Activated CD4-positive, alpha-beta T cell treated with anti-CD3 and anti-CD28 coated beads, Interleukin-2, Interleukin-4, amounts not matched to agents 100 ng/mL and 50 ng/mL, durations not matched to agents 16 hours and 8 hours (primary cell): Measurements from ENCODE around the gene TRIM23.
"Not testable (repeated sequence)": the region's sequence is repeated elsewhere in the genome, so short reads cannot be mapped to it uniquely, and the experiment has no call there.

ENCODE experiments used
- DNase-seq: peaks from one replicate; pipeline ENCODE4 v3.0.0-alpha.2; 2020; ENCODE audit warnings: low spot score

Gene TRIM23

DNA sequence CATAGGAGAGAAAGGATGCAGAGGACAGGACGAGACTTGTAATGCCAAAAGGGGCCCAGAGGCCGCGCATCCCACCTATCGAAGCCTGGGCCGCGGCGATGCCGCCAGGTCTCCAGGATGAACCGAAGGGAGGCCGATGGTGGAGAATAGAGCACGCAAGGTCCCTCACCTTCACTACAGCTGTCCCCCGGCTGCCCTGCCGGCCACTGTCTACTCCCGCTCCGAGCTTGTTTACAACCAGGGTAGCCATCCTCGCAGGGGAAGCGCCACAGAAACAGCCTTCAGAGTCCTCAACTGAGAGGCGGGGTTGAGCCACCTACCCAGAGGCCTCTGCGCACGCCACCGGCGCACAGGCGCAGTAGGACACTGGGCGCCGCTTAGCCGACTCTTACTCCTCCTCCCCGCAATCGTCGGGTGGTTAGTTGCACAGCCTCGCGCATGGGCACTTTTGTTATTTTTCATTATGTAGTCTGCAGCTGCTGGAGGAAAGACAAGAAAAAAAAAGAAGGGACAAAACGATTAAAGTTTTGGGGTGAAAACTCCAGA is at the start of gene TRIM23:
TRIM23 (minus strand) TSS at position 309 of the 546 bp plus-strand sequence; CDS start at position 250, 59 bp downstream.
- peak; percentile 91 for DNase-seq

- DNase-seq: no peak
Observed at GRCh38 chr5:65672796-65673195, 48.7 kb upstream of the TRIM23 start.

GRCh38 chr5:65668696-65669095 is 44.6 kb upstream of the TRIM23 start:
- no peak for DNase-seq

DNA sequence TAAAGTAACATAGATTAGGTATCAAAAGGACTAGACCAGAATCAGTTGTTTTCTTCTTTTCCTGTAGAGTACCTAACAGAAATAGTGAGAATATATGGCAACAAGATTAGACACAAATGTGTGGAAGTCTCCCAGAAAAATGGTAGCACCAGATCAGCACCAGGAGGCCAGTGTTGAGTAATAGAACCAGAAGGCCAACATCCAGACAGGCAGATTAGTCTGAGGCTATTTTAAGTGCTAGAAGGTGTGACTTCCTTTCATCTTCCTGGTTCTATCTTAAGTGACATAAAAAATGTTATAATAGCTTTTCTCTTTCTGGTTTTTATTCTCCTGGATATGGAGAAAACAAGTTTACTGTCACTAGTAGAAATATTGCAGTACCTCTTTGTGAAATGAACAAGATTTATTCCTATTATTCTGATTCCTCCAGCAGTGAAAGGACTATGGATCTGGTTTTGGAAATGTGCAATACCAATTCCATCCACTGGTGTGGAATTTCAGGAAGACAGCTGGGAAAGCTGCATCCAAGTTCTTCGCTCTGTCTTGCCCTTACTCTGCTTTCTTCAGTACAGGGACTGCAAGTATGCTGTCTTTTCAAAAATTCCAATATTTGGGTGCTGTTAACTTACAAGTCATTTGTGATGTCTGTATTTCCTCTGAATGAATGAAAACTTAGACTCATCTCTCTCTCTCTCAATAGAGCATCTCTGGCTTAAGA is 39.8 kb upstream of the TRIM23 start:
- DNase-seq: no peak

DNA sequence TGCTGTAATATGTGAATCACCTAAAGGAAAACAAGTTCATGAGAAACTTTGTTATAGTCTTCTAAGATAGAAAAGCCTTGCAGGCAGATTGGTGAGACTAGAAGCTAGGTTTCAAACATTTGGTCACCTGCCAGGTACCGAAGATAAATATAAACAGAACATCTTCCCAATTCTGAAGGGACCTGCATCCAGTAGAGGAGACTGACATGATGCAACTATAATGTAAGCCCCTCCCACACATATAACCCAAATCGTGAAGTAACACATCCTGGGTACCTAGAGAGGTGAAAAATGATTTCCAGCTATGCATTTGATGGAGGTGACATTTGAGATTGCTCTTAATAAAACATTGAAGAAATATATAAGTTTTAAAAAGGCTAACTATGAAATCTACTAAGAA is 30.6 kb upstream of the TRIM23 start:
- DNase-seq: no peak

GRCh38 chr5:65651144-65651543 is 27.0 kb upstream of the TRIM23 start:
- no peak for DNase-seq

- no peak for DNase-seq
Observed at GRCh38 chr5:65647941-65648340, 23.8 kb upstream of the TRIM23 start.

DNA sequence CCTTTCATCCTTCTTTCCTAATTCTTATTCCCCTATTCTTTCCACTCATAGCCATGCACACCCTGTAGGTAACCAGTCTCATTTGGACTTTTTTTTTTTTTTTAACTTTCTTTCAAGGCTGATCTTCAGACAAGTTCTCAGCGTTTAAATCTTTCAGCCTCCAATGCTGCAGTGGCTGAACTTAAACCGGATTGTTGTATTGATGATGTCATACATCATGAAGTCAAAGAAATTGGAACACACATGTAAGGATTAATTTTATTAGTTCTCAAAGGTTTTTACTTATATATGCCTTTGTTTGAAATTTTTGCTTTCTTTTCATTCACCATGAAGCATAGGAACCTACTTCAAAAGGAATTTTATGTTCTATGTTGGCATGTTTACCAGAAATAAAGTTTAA is 22.8 kb upstream of the TRIM23 start:
- DNase-seq: no peak

DNA sequence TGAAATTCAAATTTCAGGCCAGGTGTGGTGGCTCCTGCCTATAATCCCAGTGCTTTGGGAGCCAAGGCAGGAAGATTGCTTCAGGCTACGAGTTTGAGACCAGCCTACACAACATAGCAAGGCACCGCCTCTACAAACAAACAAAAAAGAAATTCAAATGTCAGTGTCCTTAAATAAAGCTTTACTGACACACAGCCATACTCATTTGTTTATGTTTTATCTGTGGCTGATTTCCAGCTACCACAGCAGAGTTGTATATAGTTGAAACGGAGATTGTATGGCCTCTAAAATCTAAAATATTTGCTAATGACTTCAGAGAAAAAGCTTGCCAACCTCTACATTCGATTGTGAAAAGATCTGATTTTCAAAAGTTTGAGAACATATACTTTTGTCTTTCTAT is 16.1 kb upstream of the TRIM23 start:
- DNase-seq: no peak

- no peak for DNase-seq
Observed at GRCh38 chr5:65630981-65631380, 6.8 kb upstream of the TRIM23 start.

- no peak for DNase-seq
Observed at GRCh38 chr5:65625743-65626142, 1.6 kb upstream of the TRIM23 start.

- peak; percentile 88 for DNase-seq
Observed at GRCh38 chr5:65624571-65625555, 730 bp upstream of the TRIM23 start, which contains the start of the genes SHLD3 and TRAPPC13. Gene SHLD3, plus strand, starts transcription at chr5:65625027. Its CDS starts 4,561 bp downstream, at chr5:65629588. Gene TRAPPC13, plus strand, starts transcription at chr5:65625027. Its CDS starts 34 bp downstream, at chr5:65625061.

GRCh38 chr5:65623482-65623881 is 651 bp downstream of the TRIM23 start:
- DNase-seq: no peak

DNA sequence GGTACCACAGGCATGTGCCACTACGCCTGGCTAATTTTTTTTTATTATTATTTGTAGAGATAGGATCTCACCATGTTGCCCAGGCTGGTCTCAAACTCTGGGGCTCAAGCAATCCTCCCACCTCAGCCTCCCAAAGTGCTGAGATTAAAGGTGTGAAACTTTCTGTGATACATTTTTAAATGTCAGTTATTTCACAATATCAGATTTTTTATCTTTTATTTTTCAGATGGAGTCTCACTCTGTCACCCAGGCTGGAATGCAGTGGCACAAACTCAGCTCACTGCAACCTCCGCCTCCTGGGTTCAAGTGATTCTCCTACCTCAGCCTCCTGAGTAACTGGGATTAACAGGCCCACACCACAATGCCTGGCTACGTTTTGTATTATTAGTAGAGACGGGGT is 2.2 kb downstream of the TRIM23 start:
- DNase-seq: not testable (repeated sequence)

GRCh38 chr5:65620021-65620420 is 4.1 kb downstream of the TRIM23 start:
- no peak for DNase-seq

DNA sequence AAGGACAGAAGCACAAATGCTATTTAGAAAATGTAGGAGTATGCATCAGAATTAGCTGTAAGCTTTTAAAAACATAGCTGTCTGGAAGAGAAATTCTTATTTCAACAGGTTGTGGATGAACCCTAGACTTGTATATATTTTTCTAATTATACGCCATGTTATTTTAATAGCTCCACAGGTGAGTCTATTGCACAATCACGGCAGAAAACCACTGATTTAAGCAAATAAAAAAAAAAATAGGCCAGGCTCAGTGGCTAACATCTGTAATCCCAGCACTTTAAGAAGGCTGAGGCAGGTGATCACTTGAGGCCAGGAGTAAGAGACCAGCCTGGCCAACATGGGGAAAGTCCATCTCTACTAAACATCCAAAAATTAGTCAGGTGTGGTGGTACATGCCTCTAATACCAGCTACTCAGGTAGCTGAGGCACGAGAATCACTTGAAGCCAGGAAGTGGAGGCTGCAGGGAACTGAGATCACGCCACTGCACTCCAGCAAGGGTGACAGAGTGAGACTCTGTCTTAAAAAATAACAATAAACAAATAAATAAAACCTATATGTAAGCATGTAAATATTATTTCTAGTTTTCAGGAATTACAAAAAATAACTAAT is 11.7 kb downstream of the TRIM23 start:
- no peak for DNase-seq

- DNase-seq: no peak
Observed at GRCh38 chr5:65611524-65611923, 12.6 kb downstream of the TRIM23 start.

GRCh38 chr5:65601761-65602160 is 22.4 kb downstream of the TRIM23 start:
- not testable (repeated sequence) for DNase-seq

DNA sequence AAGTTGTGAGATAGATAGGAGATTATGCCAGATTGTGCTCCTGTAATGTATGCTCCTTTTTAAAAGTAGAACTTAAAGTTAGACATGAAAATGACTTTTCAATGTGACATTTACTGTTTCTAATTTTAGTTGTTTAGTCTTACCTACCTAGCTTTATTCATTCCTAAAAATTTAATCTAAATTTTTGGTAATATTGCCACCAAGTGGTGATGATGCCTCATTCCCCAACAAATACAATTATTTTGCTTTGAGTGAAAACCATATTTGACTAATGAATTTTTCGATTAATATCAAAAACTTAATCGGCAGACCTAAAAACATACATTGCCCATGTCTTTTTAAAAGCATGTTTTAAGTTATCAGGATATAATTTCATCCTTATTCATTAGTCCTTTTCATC is 35.4 kb downstream of the TRIM23 start:
- no peak for DNase-seq

DNA sequence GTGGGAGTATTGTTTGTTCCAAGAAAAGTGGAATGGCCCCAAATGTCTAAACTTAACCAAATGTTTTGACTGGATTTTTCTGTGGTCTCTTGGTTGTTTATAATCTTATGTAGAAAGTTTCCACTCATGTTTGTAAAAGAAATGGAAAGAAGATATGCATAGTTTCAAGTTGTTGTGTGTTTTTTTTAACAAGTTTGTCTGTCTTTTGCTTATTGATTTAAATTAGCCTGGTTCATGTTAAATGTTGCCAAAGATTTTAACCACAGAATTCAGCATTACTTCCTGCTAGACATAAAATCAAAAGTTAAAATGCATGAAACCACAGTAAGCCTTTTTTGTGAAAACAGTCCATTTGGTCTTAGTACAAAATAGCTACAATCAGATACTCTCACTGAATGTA is 47.0 kb downstream of the TRIM23 start:
- DNase-seq: no peak

DNA sequence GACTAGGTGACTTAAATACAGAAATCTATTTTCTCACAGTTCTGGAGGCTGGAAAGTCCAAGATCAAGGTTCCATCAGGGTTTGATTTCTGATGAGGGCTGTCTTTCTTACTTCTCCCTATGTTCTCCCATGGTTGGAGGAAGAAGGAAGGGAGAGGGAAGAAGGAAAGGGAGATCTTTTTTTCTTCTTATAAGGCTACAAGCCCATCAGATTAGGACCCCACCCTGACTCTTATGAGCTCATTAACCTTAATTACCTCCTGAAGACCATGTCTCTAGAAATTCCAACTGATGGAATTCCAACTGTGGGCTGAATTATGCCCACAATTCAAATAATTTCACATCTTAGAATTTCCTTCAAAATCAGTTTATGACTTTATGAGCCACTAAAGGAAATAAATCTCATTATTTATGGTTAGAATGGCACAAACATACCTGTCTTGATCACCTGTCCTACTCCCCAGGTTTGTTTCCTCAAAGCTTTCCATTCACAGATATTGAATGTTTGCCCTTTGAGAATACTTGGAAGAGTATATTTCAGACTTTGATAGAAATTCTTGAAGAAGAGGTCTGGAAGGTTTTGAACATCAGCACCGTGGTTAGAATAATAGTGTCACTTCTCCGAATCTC is 53.4 kb downstream of the TRIM23 start:
- no peak for DNase-seq

GRCh38 chr5:65566505-65566904 is 57.6 kb downstream of the TRIM23 start:
- no peak for DNase-seq
